KMS-11 (cell line): ENCODE data around the gene NUDT5.
"Not testable (repeated sequence)": the region's sequence is repeated elsewhere in the genome, so short reads cannot be mapped to it uniquely, and the experiment has no call there.

Experiments
- H2AFZ ChIP-seq: fragments of 200-600 bp; sonication (generic); 2 replicates; pipeline ENCODE4 v1.6.1; 2016; ENCODE audit warnings: antibody characterized with exemption, mixed run types, low read depth
- H3K27ac ChIP-seq: fragments of 200-600 bp; sonication (generic); 2 replicates; pipeline ENCODE4 v1.6.1; 2016; ENCODE audit warnings: mild to moderate bottlenecking, mixed run types
- H3K27me3 ChIP-seq: fragments of 200-600 bp; sonication (generic); 2 replicates; pipeline ENCODE4 v1.6.1; 2017; ENCODE audit warnings: mild to moderate bottlenecking, low read depth, mixed run types, moderate library complexity; ENCODE audit not compliant: insufficient read depth
- H3K36me3 ChIP-seq: fragments of 200-600 bp; sonication (generic); 2 replicates; pipeline ENCODE4 v1.6.1; 2017; ENCODE audit warnings: mild to moderate bottlenecking, mixed run types; ENCODE audit not compliant: insufficient read depth
- H3K4me1 ChIP-seq: fragments of 200-600 bp; sonication (generic); 2 replicates; pipeline ENCODE4 v1.6.1; 2016; ENCODE audit warnings: mild to moderate bottlenecking, low read depth, mixed run types; ENCODE audit not compliant: poor library complexity, severe bottlenecking
- H3K4me2 ChIP-seq: fragments of 200-600 bp; sonication (generic); 2 replicates; pipeline ENCODE4 v1.7.0; 2016; ENCODE audit warnings: mild to moderate bottlenecking, mixed run types
- H3K4me3 ChIP-seq: fragments of 200-600 bp; sonication (generic); IDR thresholded peaks from 2 replicates; pipeline ENCODE4 v1.6.1; 2017; ENCODE audit warnings: low read depth, low read length, mixed read lengths; ENCODE audit not compliant: insufficient read depth
- H3K79me2 ChIP-seq: fragments of 200-600 bp; sonication (generic); 2 replicates; pipeline ENCODE4 v1.6.1; 2016; ENCODE audit warnings: low read depth, mixed run types; ENCODE audit not compliant: insufficient read depth
- H3K9ac ChIP-seq: fragments of 200-600 bp; sonication (generic); 2 replicates; pipeline ENCODE4 v1.6.1; 2016; ENCODE audit warnings: mild to moderate bottlenecking, mixed run types
- H4K20me1 ChIP-seq: fragments of 200-600 bp; sonication (generic); 2 replicates; pipeline ENCODE4 v1.6.1; 2016; ENCODE audit warnings: mild to moderate bottlenecking, mixed run types; ENCODE audit not compliant: insufficient read depth
- CTCF ChIP-seq: fragments of 200-600 bp; sonication (generic); conservative IDR thresholded peaks from 2 replicates; pipeline ENCODE4 v1.6.1; 2017; ENCODE audit warnings: low read depth, mild to moderate bottlenecking, antibody characterized with exemption, low read length, moderate library complexity, mixed read lengths

Gene NUDT5

GRCh38 chr10:12237265-12238220 lies 41.9 kb upstream of the NUDT5 start:
- no peaks in the 10 kb centered on the region; the same call in 1 of the 2 replicates for H3K36me3 ChIP-seq

GRCh38 chr10:12235796-12236195 lies 40.1 kb upstream of the NUDT5 start:
- no peak for TF ChIP-seq CTCF
- Histone ChIP-seq H3K27me3 (no peaks in the 10 kb centered on the region), H3K79me2 (no peaks in the 10 kb centered on the region), H3K4me2 (no peak overlapping the region), H3K4me1 (peaks cover 4% of the 10 kb centered on the region), H3K27ac (no peak overlapping the region), H3K9ac (no peak overlapping the region), H2AFZ (no peak overlapping the region), H3K4me3 (no peak overlapping the region), H4K20me1 (no peaks in the 10 kb centered on the region), H3K36me3 (no peaks in the 10 kb centered on the region; the same call in 1 of the 2 replicates)

More at GRCh38 chr10:12237265-12238220, 41.9 kb upstream of the NUDT5 start:
- H4K20me1 ChIP-seq, result no peaks in the 10 kb centered on the region
- peaks cover 4% of the 10 kb centered on the region for H3K4me1 ChIP-seq
- H3K4me2 ChIP-seq, result no peak overlapping the region; the same call in 1 of the 2 replicates
- no peak overlapping the region for H3K9ac ChIP-seq
- H3K4me3 ChIP-seq, result no peak overlapping the region
- no peak for TF ChIP-seq CTCF
- no peak overlapping the region for H2AFZ ChIP-seq
- no peak overlapping the region for H3K27ac ChIP-seq
- H3K27me3 ChIP-seq, result no peaks in the 10 kb centered on the region
- H3K79me2 ChIP-seq, result no peaks in the 10 kb centered on the region; the same call in 1 of the 2 replicates

GRCh38 chr10:12235116-12235694 lies 39.5 kb upstream of the NUDT5 start:
- Histone ChIP-seq H3K4me1 (peaks cover 4% of the 10 kb centered on the region), H3K9ac (no peak overlapping the region), H3K4me3 (no peak overlapping the region), H2AFZ (no peak overlapping the region), H4K20me1 (no peaks in the 10 kb centered on the region), H3K36me3 (no peaks in the 10 kb centered on the region; the same call in 1 of the 2 replicates), H3K27ac (no peak overlapping the region), H3K79me2 (no peaks in the 10 kb centered on the region), H3K27me3 (no peaks in the 10 kb centered on the region), H3K4me2 (no peak overlapping the region)
- TF ChIP-seq CTCF, result no peak

- not testable (repeated sequence) for H3K4me3 ChIP-seq, H3K36me3 ChIP-seq, H3K9ac ChIP-seq, H4K20me1 ChIP-seq, H3K79me2 ChIP-seq, H2AFZ ChIP-seq, H3K4me2 ChIP-seq, H3K27me3 ChIP-seq, H3K27ac ChIP-seq, H3K4me1 ChIP-seq
Observed at GRCh38 chr10:12234687-12235086, 39.0 kb upstream of the NUDT5 start.
